GM23338 (cell line): ENCODE results near the gene TRIM15.
A peak's percentile ranks its signal among the peaks of the same experiment; 100 is the strongest.

Experiments used
- CREB1 ChIP-seq: fragments of 250-450 bp; sonication (Bioruptor Pico); IDR thresholded peaks from 2 replicates; pipeline ENCODE4 v1.5.0; 2020; ENCODE audit warnings: low read depth, mild to moderate bottlenecking, moderate library complexity
- ETS1 ChIP-seq: IDR thresholded peaks from 2 replicates; pipeline ENCODE4 v1.6.1; 2016; ENCODE audit warnings: antibody characterized with exemption
- EZH2 ChIP-seq: fragments of 200-600 bp; sonication (generic); IDR thresholded peaks from one replicate; pipeline ENCODE4 v1.8.0; 2017; ENCODE audit warnings: antibody characterized with exemption, mild to moderate bottlenecking, low read depth; ENCODE audit not compliant: unreplicated experiment
- EZH2phosphoT487 ChIP-seq: fragments of 200-600 bp; sonication (generic); IDR thresholded peaks from one replicate; pipeline ENCODE4 v1.8.1; 2018; ENCODE audit warnings: antibody characterized with exemption; ENCODE audit not compliant: unreplicated experiment
- JUNB ChIP-seq: IDR thresholded peaks from one replicate; pipeline ENCODE4 v1.6.1; 2016; ENCODE audit warnings: antibody characterized with exemption; ENCODE audit not compliant: unreplicated experiment
- POLR2AphosphoS5 ChIP-seq: IDR thresholded peaks from 2 replicates; pipeline ENCODE4 v1.6.1; 2016; ENCODE audit warnings: antibody characterized with exemption, low read depth
- ZNF331 ChIP-seq: fragments of 250-450 bp; sonication (Bioruptor Pico); IDR thresholded peaks from 2 replicates; pipeline ENCODE4 v1.5.0; 2020; ENCODE audit warnings: low read depth, mild to moderate bottlenecking, moderate library complexity
- TF ChIP-seq, protein P1 (sequence below), 2 experiments: fragments of 200-600 bp in 1 of 2; sonication (generic) in 1 of 2; conservative IDR thresholded peaks; 2 replicates each; pipeline versions ENCODE4 v1.5.1 to v1.6.1; 2016 to 2017; ENCODE audit warnings: antibody characterized with exemption in 2 of 2, low read depth in 2 of 2, mild to moderate bottlenecking in 2 of 2, moderate library complexity in 1 of 2
- TF ChIP-seq, protein P2 (sequence below): IDR thresholded peaks from one replicate; pipeline ENCODE4 v1.6.1; 2018; ENCODE audit warnings: antibody characterized with exemption; ENCODE audit not compliant: unreplicated experiment
- TF ChIP-seq, protein P3 (sequence below): fragments of 250-450 bp; sonication (Bioruptor Pico); IDR thresholded peaks from 2 replicates; pipeline ENCODE4 v1.5.0; 2020; ENCODE audit warnings: mild to moderate bottlenecking, moderate library complexity

- TF ChIP-seq, protein P1, sequence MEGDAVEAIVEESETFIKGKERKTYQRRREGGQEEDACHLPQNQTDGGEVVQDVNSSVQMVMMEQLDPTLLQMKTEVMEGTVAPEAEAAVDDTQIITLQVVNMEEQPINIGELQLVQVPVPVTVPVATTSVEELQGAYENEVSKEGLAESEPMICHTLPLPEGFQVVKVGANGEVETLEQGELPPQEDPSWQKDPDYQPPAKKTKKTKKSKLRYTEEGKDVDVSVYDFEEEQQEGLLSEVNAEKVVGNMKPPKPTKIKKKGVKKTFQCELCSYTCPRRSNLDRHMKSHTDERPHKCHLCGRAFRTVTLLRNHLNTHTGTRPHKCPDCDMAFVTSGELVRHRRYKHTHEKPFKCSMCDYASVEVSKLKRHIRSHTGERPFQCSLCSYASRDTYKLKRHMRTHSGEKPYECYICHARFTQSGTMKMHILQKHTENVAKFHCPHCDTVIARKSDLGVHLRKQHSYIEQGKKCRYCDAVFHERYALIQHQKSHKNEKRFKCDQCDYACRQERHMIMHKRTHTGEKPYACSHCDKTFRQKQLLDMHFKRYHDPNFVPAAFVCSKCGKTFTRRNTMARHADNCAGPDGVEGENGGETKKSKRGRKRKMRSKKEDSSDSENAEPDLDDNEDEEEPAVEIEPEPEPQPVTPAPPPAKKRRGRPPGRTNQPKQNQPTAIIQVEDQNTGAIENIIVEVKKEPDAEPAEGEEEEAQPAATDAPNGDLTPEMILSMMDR (conservative IDR thresholded peaks at IDR 0.05; ENCODE audit: low read depth in 2 of 2): no peak
- TF ChIP-seq EZH2phosphoT487 (no peak), EZH2 (no peak), CREB1 (CRISPR knock-in tag) (peak; percentile 70), ZNF331 (no peak), ETS1 (no peak), POLR2AphosphoS5 (peak; percentile 72), JUNB (no peak)
- TF ChIP-seq, protein P2, sequence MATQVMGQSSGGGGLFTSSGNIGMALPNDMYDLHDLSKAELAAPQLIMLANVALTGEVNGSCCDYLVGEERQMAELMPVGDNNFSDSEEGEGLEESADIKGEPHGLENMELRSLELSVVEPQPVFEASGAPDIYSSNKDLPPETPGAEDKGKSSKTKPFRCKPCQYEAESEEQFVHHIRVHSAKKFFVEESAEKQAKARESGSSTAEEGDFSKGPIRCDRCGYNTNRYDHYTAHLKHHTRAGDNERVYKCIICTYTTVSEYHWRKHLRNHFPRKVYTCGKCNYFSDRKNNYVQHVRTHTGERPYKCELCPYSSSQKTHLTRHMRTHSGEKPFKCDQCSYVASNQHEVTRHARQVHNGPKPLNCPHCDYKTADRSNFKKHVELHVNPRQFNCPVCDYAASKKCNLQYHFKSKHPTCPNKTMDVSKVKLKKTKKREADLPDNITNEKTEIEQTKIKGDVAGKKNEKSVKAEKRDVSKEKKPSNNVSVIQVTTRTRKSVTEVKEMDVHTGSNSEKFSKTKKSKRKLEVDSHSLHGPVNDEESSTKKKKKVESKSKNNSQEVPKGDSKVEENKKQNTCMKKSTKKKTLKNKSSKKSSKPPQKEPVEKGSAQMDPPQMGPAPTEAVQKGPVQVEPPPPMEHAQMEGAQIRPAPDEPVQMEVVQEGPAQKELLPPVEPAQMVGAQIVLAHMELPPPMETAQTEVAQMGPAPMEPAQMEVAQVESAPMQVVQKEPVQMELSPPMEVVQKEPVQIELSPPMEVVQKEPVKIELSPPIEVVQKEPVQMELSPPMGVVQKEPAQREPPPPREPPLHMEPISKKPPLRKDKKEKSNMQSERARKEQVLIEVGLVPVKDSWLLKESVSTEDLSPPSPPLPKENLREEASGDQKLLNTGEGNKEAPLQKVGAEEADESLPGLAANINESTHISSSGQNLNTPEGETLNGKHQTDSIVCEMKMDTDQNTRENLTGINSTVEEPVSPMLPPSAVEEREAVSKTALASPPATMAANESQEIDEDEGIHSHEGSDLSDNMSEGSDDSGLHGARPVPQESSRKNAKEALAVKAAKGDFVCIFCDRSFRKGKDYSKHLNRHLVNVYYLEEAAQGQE: no peak
- TF ChIP-seq, protein P3, sequence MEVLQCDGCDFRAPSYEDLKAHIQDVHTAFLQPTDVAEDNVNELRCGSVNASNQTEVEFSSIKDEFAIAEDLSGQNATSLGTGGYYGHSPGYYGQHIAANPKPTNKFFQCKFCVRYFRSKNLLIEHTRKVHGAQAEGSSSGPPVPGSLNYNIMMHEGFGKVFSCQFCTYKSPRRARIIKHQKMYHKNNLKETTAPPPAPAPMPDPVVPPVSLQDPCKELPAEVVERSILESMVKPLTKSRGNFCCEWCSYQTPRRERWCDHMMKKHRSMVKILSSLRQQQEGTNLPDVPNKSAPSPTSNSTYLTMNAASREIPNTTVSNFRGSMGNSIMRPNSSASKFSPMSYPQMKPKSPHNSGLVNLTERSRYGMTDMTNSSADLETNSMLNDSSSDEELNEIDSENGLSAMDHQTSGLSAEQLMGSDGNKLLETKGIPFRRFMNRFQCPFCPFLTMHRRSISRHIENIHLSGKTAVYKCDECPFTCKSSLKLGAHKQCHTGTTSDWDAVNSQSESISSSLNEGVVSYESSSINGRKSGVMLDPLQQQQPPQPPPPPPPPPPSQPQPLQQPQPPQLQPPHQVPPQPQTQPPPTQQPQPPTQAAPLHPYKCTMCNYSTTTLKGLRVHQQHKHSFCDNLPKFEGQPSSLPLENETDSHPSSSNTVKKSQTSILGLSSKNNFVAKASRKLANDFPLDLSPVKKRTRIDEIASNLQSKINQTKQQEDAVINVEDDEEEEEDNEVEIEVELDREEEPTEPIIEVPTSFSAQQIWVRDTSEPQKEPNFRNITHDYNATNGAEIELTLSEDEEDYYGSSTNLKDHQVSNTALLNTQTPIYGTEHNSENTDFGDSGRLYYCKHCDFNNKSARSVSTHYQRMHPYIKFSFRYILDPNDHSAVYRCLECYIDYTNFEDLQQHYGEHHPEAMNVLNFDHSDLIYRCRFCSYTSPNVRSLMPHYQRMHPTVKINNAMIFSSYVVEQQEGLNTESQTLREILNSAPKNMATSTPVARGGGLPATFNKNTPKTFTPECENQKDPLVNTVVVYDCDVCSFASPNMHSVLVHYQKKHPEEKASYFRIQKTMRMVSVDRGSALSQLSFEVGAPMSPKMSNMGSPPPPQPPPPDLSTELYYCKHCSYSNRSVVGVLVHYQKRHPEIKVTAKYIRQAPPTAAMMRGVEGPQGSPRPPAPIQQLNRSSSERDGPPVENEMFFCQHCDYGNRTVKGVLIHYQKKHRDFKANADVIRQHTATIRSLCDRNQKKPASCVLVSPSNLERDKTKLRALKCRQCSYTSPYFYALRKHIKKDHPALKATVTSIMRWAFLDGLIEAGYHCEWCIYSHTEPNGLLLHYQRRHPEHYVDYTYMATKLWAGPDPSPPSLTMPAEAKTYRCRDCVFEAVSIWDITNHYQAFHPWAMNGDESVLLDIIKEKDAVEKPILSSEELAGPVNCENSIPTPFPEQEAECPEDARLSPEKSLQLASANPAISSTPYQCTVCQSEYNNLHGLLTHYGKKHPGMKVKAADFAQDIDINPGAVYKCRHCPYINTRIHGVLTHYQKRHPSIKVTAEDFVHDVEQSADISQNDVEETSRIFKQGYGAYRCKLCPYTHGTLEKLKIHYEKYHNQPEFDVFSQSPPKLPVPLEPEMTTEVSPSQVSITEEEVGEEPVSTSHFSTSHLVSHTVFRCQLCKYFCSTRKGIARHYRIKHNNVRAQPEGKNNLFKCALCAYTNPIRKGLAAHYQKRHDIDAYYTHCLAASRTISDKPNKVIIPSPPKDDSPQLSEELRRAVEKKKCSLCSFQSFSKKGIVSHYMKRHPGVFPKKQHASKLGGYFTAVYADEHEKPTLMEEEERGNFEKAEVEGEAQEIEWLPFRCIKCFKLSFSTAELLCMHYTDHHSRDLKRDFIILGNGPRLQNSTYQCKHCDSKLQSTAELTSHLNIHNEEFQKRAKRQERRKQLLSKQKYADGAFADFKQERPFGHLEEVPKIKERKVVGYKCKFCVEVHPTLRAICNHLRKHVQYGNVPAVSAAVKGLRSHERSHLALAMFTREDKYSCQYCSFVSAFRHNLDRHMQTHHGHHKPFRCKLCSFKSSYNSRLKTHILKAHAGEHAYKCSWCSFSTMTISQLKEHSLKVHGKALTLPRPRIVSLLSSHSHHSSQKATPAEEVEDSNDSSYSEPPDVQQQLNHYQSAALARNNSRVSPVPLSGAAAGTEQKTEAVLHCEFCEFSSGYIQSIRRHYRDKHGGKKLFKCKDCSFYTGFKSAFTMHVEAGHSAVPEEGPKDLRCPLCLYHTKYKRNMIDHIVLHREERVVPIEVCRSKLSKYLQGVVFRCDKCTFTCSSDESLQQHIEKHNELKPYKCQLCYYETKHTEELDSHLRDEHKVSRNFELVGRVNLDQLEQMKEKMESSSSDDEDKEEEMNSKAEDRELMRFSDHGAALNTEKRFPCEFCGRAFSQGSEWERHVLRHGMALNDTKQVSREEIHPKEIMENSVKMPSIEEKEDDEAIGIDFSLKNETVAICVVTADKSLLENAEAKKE (CRISPR knock-in tag): no peak
Measured at GRCh38 chr6:30213957-30214656, 50.8 kb downstream of the TRIM15 start.
